Stimulated activated CD4-positive, alpha-beta T cell treated with anti-CD3 and anti-CD28 coated beads, Interleukin-15, amount 100 ng/mL, for 48 hours (primary cell): ENCODE measurements around the gene PROX2.

Experiments used
- DNase-seq, 2 donors: peaks; one replicate each; pipeline ENCODE4 v3.0.0-alpha.2; 2020; ENCODE audit warnings: low read depth in 2 of 2

The PROX2 gene

DNA sequence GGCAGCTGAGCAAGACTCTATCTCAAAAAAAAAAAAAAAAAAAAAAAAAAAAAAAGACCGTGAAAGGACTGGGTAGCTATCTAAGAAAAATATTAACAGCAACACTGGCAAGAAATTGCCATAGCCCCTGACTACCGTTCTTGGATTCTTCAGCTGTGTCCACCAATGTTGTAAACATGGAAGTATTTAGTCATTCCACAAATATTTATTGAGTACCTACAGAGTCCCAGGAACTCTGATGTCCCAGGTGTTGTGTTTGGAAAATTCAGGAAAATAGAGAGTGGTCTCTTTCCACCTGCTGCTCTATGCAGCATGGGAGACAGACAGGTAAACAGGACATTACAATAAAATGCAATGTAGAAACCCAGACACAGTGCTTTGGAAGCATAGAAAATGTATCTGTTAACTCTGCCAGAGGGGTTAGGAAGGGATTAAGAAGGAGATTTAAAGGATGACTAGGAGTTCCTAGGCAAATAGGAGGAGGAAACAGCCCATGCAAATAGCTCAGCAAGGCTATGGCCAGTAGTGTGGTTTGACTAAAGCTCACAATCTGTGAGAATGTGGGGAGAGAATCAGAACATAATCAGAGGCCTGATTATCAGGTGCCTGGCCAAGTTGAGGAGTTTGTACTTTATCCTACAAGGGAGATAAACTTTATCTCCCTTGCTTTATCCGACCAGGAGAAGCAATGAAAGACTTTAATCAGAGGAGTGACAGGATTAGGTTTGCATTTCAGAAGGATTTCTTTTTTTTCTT, 3.7 kb upstream of the PROX2 start:
- DNase-seq, result no peak

GRCh38 chr14:74875204-74875603, 741 bp downstream of the PROX2 start:
- DNase-seq, result no peak

- DNase-seq, result no peak
Observed at GRCh38 chr14:74871819-74872218, 4.1 kb downstream of the PROX2 start.

GRCh38 chr14:74868739-74869138, 7.2 kb downstream of the PROX2 start:
- DNase-seq, result no peak

DNA sequence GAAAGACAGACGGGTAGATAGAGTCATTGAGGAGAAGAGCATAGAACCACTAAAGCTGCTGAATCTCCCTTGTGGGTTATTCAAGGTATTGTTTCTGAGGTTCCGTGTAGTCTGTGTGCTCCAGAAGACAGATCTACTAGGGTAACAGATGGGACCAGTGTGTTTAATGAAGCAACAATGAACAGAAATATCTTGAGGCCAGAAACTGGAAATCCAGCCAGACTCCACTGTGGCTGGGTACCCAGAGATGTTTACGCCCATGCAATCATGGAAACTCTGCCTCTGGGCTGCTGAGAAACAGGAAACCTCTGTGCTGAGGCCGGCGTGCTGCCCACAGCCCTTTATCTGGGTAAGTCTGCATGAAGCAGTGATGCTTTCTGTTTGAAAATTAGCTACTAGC, 8.3 kb downstream of the PROX2 start:
- peak in 1 of 2 donors; percentile 33 for DNase-seq

DNA sequence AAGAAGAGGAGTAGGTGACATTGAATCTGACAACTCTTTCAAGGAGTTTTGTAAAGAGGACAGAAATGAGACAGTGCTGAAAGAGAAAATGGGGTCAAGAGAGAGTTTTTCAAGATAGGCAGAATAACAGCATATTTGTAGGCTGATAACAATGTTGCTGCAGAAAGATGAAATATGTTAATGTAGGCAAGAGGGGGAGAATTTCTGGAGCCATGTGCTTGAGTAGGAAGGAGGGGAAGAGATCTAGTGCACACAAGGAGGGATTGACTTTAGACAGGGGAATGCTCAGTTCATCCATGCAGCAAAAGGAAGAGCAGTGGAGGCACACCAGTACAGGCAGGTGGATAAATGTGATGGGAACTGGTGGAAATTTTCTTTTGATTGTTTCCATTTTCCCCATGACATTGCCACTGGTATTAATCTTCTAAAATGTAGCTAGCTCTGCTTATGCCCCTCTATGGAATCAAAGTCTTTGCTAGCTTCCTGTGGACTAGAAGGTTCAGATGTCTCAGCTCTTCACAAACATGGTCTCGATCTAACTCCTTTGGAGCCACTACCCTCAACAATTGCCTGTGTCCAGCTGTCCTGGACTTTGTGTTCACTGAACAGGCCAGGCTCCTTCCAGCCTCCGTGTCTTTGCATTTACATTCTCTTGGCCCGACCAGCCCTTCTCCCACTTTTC, 9.1 kb downstream of the PROX2 start:
- no peak for DNase-seq

DNA sequence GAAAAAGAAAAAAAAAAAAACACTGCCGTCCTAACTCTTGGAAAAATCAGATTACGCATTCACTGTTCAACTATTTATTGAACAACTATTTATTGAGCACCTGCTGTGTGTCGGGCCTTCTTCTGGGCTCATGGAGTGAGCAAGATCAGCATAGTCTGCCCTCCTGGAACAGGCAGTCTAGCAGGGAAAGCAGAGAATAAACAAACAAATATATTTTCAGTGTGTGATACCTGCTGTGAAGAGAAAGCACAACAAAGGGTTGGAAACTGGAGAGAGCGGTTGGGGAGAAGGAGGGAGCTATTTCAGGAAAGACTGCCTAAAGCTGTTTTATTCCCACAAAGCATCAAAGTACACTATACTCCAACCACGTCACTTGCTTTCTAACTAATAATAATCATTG, 10.8 kb downstream of the PROX2 start:
- DNase-seq, result no peak

DNA sequence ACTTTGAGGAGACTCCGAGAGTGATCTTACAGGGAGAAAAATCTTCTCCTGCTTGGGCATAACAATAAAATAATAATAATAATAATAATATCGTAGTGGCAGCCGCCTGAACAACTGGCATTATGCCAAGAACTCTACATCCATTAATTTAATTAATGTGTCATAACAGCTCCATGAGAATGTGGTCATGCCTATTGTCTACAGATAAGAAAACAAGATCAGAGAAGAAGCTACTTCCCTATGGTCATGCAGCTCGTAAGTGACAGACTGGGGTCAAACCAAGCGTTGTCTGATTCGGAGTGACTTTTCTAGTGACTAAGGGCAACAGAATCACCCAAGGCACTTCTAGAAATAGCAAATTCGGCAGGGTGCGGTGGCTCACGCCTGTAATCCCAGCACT, 11.7 kb downstream of the PROX2 start:
- DNase-seq, result no peak

DNA sequence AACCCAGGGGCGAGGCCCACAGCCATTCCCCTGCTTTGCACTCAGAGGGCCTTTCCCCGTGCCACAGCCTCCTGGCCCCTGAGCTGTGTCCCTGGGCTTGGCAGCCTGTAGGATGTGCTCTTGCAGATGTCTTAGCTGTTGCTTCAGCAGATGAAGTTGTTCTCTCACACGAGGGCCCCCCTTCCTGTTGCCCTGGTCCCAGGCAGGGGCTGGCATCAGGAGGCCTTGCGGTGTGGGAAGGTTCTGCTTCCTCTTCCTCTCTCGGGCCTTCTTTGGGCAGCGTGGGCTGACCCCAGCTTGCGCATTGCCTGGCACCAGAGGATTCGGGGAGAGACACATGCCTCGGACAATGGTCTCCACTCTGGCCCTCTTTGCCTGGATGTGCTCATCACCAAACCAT, 12.7 kb downstream of the PROX2 start:
- DNase-seq, result no peak

GRCh38 chr14:74861734-74862090, 14.2 kb downstream of the PROX2 start:
- no peak for DNase-seq

DNA sequence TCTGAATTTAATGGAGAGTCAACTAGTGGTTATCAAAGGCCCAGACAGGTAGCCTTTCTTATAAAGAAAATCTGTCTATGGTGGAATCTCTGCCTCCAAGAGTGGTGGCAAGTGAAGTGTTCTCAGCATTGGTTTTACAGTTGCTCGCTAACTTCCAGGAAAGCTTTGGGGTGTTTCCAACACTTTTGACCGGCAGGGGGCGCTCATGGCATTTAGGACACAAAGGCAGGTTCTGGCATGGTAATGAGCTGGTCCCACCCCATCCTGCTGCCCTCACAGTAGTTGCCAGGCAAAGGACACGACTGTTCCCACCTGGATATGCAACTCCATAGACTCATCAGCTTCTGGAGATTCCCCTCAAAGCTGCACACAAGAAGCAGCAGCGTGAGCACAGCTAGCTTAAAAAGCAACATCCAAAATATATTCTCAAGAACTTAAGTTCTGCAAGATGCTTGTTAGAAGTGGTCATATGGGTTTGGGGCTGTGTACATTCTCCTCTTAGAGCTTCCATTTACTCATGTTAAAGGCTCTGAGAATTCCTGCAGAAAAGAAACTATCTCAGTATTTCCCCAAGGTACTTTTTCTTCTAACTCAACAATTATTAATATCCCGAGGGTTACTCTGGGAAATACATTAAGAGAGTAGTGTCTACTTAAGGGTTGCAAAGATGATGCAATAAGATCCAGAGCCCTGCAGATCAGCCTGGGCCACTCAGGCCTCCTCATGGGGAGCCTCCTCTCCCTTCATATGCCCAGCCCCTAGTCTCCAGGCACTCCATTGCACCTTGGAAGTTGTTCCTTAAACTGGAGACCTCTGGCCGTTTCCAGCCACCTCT, 14.8 kb downstream of the PROX2 start:
- DNase-seq, result peak; percentile 75 to 87

- no peak for DNase-seq
Observed at GRCh38 chr14:74859757-74860552, 16.0 kb downstream of the PROX2 start.

DNA sequence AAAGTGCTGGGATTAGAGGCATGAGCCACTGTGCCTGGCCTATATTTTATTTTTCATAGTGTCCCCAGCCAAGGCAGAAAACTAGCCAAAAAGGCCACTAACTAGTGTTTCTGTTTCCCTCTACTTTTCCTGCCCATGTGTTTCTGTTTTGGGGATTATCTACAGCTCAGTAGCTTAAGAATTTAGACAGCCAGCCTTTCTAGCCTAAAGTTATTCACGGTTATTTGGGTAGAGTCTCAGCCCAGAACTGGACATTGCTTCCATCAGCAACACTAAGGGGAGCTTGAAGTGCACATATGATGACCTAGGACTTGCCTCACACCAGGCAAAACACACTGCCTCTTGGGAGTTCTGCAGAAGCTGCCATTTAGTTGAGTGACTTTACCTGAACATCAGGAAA, 17.9 kb downstream of the PROX2 start:
- DNase-seq, result no peak

- DNase-seq, result no peak
Observed at GRCh38 chr14:74856366-74856765, 19.6 kb downstream of the PROX2 start.

DNA sequence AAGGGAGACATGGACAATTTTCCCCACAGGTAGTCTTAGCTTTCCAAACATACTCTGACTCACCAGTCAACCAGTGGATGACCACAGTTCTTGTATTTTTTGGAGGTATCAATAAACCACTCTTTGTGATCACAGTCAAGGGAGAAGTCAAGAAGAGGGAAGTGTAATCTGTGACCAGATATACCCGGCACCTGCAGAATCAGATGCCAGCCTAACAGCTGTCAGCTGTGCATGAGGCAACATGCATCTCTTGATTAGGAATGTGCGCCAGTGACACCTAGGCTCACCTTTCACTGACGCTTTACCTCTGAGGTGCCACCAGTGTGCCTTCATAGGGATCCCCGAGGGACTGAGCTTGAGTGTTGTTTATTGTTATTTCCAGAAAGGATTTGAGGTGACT, 20.0 kb downstream of the PROX2 start:
- no peak for DNase-seq

GRCh38 chr14:74855021-74855420, 20.9 kb downstream of the PROX2 start:
- DNase-seq, result no peak

DNA sequence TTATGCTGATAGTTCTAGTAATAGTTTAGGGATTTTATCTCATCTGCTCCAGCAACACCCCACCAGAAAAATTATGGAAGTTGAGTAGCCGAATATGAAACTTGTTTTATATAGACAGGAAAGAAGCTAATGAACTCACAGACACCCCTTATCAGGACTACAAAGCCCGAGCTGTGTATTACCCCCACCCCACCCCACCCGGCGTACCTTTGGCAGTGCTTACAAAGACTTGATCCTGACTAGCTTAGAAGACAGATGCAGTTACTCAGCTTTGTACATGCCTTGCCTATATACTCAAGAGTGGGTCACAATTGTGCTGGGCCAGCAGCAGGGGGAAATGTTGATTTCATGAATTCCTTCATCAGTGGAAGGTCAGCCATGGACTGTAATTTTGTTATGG, 22.4 kb downstream of the PROX2 start:
- DNase-seq, result no peak

DNA sequence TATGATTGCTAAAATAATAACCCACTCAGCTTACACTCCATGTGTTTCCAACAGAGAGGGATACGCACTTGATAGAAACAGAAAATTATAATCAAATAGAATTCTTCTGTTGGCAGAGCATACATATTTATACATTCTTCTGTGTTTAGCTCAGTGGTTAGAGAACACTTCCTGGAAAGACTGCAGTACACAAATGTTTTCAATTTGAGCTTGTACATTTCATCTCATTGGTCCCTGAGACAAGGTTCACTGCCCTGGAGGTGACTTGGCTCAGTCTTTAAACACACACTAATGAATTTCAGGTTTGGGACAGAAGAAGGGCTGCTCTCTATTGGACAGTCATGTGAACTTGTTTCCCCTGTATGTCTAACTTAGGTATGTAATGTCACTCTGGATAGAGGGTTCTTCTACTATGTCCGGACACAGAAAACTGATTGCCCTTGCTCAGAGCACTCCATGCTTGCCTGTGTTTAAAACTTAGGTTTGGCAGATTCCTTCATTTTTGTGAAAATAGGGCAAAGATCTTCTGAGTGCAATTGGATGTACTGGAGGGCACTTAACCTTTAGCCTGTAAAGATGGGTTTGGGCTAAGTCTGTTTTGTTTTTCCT, 22.9 kb downstream of the PROX2 start:
- DNase-seq, result no peak

GRCh38 chr14:74848768-74849167, 27.2 kb downstream of the PROX2 start:
- no peak for DNase-seq

GRCh38 chr14:74846968-74847665, 28.8 kb downstream of the PROX2 start:
- no peak for DNase-seq

DNA sequence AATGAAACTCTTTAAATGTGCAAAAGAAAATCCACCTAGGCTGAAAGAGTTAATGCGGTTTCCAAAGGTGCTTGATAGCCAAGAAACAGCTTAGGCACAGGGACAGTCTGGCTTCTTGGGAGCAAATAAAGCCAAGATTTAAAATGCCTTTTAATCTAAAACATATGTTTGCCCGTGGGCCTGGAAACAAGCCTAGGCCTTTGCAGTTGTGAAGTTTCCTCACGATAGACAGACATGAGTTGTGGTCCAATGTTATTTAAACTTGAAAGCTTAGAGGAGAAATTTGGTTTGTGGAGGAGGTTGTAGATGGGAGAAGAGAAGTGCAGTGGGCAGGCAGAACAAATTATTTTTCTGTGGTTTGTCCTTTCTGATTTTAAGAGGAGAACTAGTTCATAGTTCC, 29.8 kb downstream of the PROX2 start:
- DNase-seq, result no peak
